WI38 (cell line): Measurements from ENCODE around the gene ANXA9.

ENCODE experiments used
- H3K4me3 ChIP-seq: 2 replicates; pipeline ENCODE4 v1.5.1; 2011; ENCODE audit warnings: low read depth, mild to moderate bottlenecking, control low read depth, low read length
- TF ChIP-seq, protein P1 (sequence below): IDR thresholded peaks from 2 replicates; pipeline ENCODE4 v1.5.1; 2012; ENCODE audit warnings: low read depth, mild to moderate bottlenecking, control low read depth, low read length

The ANXA9 gene

DNA sequence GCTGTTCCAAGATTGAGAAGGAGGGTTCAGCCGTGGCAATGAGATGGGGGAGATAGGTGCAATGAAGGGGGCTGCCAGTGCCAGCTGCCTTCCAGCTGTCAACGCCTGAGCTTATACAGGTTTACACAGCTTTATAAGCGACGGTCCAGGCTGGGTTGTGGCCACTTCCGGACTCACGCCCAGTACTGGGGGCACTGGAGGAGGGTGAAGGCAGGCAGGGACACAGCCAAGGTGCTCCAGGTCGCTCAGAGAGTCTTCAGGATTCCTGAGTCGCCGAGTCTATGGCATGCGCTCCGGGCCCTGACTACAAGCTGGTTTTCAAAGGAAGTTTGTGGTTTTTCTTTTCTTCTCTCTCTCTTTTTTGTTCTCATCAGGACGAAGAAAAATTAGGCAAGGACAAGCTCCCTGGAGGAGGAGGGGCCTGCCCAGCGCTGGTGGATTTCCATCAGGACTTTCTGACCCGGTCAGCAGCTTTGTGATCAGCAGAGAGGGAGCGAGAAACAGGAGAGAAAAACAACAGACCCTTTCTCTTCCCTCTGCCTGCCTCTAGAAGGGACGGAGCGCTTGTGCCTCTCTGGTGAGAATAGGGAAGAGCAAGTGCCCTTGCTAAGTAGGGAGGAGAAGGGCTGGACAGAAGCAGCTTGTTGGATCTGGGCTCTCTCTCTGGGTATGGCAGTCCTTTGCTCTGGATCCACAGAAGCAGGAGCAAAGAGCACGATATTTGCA, 24.4 kb downstream of the ANXA9 start, which contains the start of gene MINDY1:
MINDY1 (minus strand) TSS at position 576 of the 726 bp plus-strand sequence. CDS start 4,285 bp downstream, outside the sequence.
- peak within 1 kb of the TSS; percentile 88 for H3K4me3 ChIP-seq
- TF ChIP-seq, protein P1, sequence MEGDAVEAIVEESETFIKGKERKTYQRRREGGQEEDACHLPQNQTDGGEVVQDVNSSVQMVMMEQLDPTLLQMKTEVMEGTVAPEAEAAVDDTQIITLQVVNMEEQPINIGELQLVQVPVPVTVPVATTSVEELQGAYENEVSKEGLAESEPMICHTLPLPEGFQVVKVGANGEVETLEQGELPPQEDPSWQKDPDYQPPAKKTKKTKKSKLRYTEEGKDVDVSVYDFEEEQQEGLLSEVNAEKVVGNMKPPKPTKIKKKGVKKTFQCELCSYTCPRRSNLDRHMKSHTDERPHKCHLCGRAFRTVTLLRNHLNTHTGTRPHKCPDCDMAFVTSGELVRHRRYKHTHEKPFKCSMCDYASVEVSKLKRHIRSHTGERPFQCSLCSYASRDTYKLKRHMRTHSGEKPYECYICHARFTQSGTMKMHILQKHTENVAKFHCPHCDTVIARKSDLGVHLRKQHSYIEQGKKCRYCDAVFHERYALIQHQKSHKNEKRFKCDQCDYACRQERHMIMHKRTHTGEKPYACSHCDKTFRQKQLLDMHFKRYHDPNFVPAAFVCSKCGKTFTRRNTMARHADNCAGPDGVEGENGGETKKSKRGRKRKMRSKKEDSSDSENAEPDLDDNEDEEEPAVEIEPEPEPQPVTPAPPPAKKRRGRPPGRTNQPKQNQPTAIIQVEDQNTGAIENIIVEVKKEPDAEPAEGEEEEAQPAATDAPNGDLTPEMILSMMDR: peak; percentile 55

DNA sequence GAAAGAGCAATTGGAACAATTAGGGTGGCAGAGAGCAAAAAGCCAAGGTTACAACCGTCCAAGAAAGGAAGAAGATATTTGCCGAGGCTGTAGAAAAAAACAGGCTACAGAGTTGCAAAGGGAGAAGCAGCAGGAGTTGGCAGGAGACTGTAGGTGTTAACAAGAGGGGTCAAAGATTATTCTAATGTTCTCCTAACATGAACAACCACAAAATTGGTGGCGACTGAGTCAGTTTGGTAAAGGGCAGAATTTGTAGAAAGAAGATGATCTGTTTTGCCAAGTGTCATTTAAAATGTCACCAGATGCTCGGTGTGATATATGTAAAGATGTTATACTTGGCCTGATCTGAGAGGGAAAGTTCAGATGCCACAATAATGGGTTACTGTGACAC, 25.8 kb downstream of the ANXA9 start:
- TF ChIP-seq, protein P1: no peak
- H3K4me3 ChIP-seq: peak overlapping the region; percentile 88

DNA sequence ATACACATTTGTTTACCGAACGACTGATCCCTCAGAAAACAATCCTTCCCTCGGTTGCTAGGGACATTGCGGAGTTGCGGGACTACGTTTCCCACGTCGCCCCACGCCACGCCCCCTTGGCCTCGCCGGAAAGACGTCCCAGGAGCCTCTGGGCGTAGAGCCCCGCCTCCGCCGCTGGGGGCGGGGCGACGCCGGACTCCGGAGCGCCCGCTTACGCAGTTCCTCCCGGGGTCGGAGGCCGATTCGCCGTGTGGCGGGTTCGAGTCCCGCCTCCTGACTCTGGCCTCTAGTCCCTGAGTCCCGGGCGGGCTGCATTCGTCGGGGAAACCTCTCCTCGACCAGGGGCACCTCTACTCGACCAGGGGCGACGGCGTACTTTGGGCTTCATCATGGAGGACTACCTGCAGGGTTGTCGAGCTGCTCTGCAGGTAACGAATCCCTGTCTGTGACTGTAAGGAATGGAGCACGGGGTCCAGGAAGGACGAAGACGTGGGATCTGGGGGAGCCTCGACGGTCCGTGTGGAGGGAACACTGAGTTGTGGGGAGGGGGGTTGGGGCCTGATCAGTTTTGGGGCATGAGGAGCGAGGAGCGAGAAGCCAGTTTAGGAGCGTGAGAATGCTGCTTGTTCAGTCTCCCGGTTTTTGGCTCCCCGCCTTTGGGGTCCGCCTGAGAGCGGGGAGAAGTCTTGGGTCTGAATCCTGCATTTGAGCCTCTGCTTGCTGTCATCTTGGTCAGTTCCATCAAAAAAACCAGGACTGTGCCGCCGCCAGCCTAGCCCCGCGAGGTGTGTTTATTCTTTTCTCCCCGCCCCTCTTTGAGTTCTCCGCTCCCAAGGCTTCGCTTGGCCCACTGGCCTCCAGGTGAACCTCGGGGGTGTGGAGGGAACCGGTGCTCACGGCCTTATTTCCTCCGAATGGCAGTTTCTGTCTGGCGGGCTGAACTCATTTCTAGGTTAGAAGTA, 26.4 kb downstream of the ANXA9 start, which contains the start of gene PRUNE1:
PRUNE1 (plus strand) TSS at position 206 of the 962 bp plus-strand sequence; CDS start at position 390, 184 bp downstream.
- TF ChIP-seq, protein P1: no peak
- peak within 1 kb of the TSS; percentile 88 for H3K4me3 ChIP-seq

DNA sequence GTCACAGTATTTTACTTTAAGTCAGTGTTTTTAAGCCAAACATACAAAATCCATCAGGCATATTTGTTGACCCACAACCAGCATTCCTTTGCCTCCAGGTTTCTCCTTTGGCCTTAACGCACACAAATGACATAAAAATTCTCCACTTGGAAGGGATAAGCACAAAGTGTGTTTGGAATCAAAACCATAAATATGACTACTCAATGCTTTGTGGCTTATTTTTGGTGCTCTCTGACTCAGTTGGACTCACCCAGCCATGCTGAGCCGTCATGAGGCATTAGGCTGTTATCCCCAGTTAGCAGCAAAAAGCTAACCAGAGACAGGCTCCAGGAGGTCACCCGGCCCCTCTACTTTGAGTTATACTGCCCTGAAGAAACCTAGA, 27.1 kb downstream of the ANXA9 start:
- TF ChIP-seq, protein P1: no peak
- peak overlapping the region; percentile 88 for H3K4me3 ChIP-seq

DNA sequence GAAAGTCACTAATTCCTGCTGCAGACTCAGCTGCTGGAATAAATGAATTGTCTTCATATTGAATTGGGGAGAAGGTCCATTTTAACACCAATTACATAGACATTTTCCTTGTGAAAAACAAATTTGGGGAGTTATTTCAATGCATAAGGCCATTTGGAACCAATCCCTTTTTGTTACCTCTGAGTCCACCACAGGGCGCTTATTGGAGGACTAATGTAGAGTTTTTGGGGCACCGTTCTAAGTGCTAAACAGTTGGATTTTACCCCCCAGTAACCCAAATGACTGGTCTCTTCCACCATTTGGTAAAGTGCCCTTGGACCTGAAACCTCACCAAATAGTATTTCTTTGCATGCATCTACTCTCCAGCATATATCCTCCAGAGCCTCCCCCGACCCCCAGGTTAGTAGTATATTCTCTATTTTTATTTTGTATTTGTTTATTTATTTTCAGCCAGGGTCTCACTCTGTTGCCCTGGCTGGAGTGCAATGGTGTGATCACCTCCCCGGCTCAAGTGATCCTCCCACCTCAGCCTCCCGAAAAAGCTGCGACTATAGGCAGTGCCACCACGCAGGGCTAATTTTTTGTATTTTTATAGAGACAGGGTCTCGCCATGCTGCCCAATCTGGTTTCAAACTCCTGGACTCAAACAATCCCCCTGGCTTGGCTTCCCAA, 27.7 kb downstream of the ANXA9 start:
- TF ChIP-seq, protein P1: no peak
- peak overlapping the region; percentile 88 for H3K4me3 ChIP-seq

DNA sequence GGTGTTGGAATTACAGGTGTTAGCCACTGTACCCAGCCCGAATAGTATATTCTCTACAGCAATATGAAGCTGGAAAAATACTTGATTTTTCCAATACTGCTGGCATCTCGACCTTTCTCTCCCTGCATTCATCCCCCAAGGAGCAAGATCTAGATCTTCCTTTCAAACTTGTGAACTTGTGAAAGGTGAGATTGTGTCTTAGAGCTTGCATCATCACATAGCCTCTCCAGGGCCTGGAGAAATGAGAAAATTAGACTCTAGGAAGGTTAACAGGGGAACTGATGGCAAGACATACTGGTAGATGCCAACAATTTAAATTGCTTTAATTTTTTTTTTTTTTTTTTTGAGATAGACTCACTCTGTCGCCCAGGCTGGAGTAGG, 28.2 kb downstream of the ANXA9 start:
- TF ChIP-seq, protein P1: no peak

More for the DNA sequence above, 28.2 kb downstream of the ANXA9 start:
- no peak overlapping the region for H3K4me3 ChIP-seq
